ENCODE data around the gene REEP1. TPM values are rescaled to one million over a fixed set of nuclear protein-coding genes. Genes with fewer than 3 reads are reported as not detected.

The REEP1 gene
- total RNA-seq, 2 donors from 2014 or later: 6.6 to 224 TPM

DNA sequence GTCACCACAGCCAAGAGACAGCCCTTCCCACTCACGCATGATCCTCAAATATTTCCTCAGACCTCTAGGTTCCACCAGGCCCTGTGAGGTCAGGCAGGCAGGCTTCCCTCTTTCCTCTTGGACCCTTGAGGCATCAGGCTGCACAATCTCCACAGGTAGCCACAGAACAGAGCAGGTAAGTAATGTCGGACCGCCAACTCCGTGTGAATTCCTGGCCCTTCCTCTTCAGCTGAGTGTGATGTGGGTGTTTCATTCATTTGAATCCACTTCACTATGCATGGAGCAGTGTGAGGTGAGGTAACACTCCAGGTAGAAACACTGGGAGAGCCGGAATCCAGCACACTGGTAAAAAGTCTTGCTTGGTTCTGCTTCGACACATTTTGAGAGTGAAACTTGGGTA is 94.2 kb downstream of the REEP1 start:
- 84% methylated on average over 6 of the region's 6 CpGs for WGBS

DNA sequence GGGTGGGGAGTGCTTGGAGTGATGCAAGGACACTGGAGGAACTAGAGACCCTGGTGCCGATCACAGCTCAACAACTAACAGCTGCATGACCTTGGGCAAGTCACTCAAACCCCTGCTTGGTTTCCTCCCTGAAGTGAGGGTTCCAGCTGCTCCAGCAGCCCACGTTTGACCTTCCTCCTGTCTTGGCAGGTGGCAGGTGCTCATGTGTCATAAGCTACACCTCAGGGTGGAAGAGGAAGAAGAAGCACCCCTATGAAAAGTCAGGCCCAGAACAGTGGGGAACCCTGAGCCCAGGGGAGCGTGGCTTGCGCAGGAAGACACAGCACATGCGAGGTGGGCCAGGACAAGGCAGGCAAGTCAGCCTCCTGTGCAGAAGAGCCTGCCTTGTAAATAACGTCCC is 95.8 kb downstream of the REEP1 start:
- no peaks in the 10 kb centered on the region for H3K4me1 ChIP-seq (replicated peaks)
- no peaks in the 10 kb centered on the region for H3K27me3 ChIP-seq (replicated peaks; ENCODE audit: insufficient read depth)
- TF ChIP-seq POLR2AphosphoS5 (IDR thresholded peaks at IDR 0.05) (no peak), POLR2A (IDR thresholded peaks at IDR 0.05) (no peak)
- TF ChIP-seq, protein P1, sequence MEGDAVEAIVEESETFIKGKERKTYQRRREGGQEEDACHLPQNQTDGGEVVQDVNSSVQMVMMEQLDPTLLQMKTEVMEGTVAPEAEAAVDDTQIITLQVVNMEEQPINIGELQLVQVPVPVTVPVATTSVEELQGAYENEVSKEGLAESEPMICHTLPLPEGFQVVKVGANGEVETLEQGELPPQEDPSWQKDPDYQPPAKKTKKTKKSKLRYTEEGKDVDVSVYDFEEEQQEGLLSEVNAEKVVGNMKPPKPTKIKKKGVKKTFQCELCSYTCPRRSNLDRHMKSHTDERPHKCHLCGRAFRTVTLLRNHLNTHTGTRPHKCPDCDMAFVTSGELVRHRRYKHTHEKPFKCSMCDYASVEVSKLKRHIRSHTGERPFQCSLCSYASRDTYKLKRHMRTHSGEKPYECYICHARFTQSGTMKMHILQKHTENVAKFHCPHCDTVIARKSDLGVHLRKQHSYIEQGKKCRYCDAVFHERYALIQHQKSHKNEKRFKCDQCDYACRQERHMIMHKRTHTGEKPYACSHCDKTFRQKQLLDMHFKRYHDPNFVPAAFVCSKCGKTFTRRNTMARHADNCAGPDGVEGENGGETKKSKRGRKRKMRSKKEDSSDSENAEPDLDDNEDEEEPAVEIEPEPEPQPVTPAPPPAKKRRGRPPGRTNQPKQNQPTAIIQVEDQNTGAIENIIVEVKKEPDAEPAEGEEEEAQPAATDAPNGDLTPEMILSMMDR (IDR thresholded peaks at IDR 0.05): no peak
- H3K9me3 ChIP-seq: no peaks in the 10 kb centered on the region
- H3K4me3 ChIP-seq: no peak overlapping the region
- H3K36me3 ChIP-seq: no peaks in the 10 kb centered on the region
- H3K27ac ChIP-seq: no peak overlapping the region
- WGBS: 70% methylated on average over 6 of the region's 6 CpGs
- intact Hi-C loops (cut with DNase I): no loop called here
- DNase-seq (ENCODE audit: low spot score): no peak

More for the DNA sequence above, 94.2 kb downstream of the REEP1 start:
- no peaks in the 10 kb centered on the region for H3K4me1 ChIP-seq (replicated peaks)
- no peak overlapping the region for H3K27ac ChIP-seq
- intact Hi-C loops (cut with DNase I): no loop called here
- H3K27me3 ChIP-seq (replicated peaks; ENCODE audit: insufficient read depth): no peaks in the 10 kb centered on the region
- no peaks in the 10 kb centered on the region for H3K36me3 ChIP-seq
- TF ChIP-seq POLR2A (IDR thresholded peaks at IDR 0.05) (no peak), POLR2AphosphoS5 (IDR thresholded peaks at IDR 0.05) (no peak)
- TF ChIP-seq, protein P1 (IDR thresholded peaks at IDR 0.05): no peak
- H3K4me3 ChIP-seq: no peak overlapping the region
- no peaks in the 10 kb centered on the region for H3K9me3 ChIP-seq
- no peak for DNase-seq (ENCODE audit: low spot score)

DNA sequence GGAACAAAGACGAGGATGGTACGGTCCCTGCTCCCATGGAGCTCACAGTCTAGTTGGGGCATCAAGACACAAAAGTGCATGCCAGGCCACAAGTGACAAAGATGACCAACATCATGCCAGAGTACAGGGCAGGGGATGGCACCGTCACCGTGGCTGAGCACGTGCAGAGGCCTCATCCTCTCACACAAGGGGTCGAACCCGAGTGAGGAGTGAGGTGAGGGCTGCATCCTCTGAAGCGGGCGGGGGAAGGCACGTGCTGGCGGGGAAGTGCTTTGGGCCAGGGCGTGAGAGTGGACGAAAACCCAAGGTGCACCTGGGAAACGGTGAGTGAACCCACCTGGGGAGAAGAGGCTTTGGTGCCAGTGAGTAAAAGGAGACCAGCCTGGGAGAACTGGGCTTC is 97.2 kb downstream of the REEP1 start:
- Histone ChIP-seq H3K4me1 (replicated peaks) (no peaks in the 10 kb centered on the region), H3K27ac (no peak overlapping the region), H3K36me3 (no peaks in the 10 kb centered on the region), H3K27me3 (replicated peaks; ENCODE audit: insufficient read depth) (no peaks in the 10 kb centered on the region), H3K9me3 (no peaks in the 10 kb centered on the region), H3K4me3 (no peak overlapping the region)
- intact Hi-C loops (cut with DNase I): no loop called here
- TF ChIP-seq POLR2AphosphoS5 (IDR thresholded peaks at IDR 0.05) (no peak), POLR2A (IDR thresholded peaks at IDR 0.05) (no peak)
- TF ChIP-seq, protein P1 (IDR thresholded peaks at IDR 0.05): no peak
- DNase-seq (ENCODE audit: low spot score): no peak
- WGBS: 95% methylated on average over 14 of the region's 14 CpGs

DNA sequence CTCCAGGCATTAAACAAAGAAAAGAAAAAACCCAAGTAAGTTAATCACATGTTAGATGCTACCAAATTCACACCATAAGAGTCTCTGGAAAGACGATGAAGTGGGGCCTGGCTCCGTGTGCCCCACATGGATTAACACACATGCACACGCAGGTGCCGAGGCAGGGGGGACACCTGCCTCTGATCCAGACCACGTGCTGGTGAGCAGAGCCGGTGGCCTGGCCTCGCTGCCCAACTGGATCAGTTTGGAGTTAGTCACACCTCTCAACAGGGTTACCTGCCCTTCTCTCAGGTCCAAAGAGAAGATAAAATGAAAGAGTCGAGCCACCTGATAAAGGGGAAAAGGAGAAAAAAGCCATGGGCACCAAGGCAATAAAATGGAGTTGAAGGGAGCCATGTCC is 97.7 kb downstream of the REEP1 start:
- no peaks in the 10 kb centered on the region for H3K4me1 ChIP-seq (replicated peaks)
- H3K27me3 ChIP-seq (replicated peaks; ENCODE audit: insufficient read depth): no peaks in the 10 kb centered on the region
- no peak overlapping the region for H3K4me3 ChIP-seq
- H3K9me3 ChIP-seq: no peaks in the 10 kb centered on the region
- no peak for DNase-seq (ENCODE audit: low spot score)
- no peak overlapping the region for H3K27ac ChIP-seq
- no peak for TF ChIP-seq POLR2A (IDR thresholded peaks at IDR 0.05)
- TF ChIP-seq, protein P1 (IDR thresholded peaks at IDR 0.05): no peak
- no peak for TF ChIP-seq POLR2AphosphoS5 (IDR thresholded peaks at IDR 0.05)
- H3K36me3 ChIP-seq: no peaks in the 10 kb centered on the region
- intact Hi-C loops (cut with DNase I): no loop called here
- WGBS: 95% methylated on average over 8 of the region's 8 CpGs

DNA sequence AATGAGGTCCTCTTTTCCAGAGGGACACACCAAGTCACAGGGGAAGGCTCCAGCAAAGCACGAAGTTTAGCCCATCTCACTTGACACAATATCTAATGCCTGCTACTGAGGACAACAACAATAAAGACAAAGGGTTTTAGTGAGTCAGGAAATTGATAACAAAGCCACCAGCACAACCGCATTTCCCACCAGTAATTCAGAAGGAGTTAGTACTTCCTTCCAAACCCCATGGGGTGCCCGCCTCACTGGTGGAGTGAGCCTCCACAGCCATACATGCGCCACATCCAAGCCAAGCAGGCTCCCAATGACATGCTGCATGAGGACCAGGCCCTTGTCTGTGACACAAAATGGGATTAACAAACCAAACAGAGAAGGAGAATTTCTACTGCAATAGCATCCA is 98.1 kb downstream of the REEP1 start:
- H3K27ac ChIP-seq: no peak overlapping the region
- no peak overlapping the region for H3K4me3 ChIP-seq
- no peaks in the 10 kb centered on the region for H3K27me3 ChIP-seq (replicated peaks; ENCODE audit: insufficient read depth)
- H3K9me3 ChIP-seq: no peaks in the 10 kb centered on the region
- TF ChIP-seq POLR2AphosphoS5 (IDR thresholded peaks at IDR 0.05) (no peak), POLR2A (IDR thresholded peaks at IDR 0.05) (no peak)
- TF ChIP-seq, protein P1 (IDR thresholded peaks at IDR 0.05): no peak
- WGBS: 95% methylated on average over 4 of the region's 4 CpGs
- no peaks in the 10 kb centered on the region for H3K36me3 ChIP-seq
- intact Hi-C loops (cut with DNase I): no loop called here
- DNase-seq (ENCODE audit: low spot score): no peak
- H3K4me1 ChIP-seq (replicated peaks): no peaks in the 10 kb centered on the region
